Kasumi-1 (cell line): ENCODE results near the gene CST1.

Experiments used
- DNase-seq, 2 experiments: peaks; one replicate each; lab custom pipeline; 2025; lab: John Stamatoyannopoulos, UW

The CST1 gene

DNA sequence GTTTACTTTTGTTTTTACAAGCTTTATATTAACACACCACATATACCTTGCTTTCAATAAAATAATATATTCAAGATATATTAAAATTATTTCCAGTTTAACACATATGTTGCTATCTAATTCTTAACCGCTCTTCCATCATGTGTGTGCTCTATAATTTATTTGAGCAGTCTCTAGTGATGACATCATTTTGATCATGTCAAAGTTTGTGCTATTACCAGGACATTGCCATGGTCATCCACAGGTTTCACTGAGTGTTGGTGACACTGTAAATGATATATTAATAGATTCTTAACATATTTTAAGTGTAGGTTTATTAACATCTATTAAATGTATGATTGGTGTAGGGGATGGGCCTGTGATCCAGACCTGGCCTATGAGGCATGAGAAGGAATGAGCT lies 44.8 kb downstream of the CST1 start:
- DNase-seq, result no peak

DNA sequence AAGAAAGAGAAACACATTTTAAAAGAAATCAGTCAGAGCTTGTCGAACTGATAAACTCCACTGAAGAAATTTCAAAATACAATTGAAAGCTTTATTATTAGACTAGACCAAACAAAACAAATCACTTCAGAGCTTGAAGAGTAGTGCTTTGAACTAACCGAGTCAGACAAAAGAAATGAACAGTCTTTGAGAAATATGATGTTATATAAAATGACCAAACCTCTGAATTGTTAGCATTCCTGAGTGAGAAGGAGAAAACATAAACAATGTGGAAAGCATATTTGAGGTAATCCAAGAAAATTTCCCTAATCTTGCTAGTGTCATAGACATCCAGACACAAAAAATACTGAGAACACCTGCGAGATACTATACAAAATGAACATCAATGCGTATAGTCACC lies 48.7 kb downstream of the CST1 start:
- no peak for DNase-seq

DNA sequence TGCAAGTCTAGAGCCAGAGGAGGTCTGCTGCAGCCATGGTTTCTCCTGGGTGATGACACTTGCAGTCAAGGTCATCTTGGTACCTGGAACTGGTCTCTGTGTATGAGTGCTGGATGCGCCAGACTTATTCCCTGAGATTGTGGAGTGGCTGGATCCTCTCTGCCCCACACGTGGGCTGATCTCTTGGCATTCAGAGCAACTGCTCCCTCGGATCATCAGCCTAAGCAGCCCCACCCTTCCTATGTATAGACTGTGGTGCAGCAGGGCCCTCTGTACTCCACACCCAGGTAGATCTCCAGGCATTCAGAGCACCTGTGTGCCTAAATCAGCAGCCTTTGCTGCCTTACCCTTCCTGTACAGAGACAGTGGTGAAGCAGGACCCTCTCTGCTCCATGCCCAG lies 49.8 kb downstream of the CST1 start:
- DNase-seq, result no peak

DNA sequence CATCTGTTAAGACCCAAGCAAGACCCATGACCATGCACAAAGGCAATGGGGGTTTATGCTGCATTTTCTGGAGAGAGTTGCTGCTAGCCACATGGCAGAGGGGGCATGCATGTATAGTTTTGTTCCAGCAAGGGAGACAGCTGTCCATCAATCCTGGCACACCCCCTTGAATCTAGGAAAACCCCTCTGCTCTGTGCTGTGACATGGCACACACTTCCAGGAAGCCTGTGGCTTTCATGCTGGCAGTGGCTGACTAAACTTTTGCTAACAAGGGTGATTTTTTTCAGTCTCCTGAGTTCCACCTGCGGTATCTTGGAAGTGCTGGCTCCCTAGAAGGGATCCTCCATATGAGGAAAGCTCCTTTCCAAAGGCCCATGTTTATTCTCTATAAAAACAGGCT lies 52.8 kb downstream of the CST1 start:
- no peak for DNase-seq
